T-helper 1 cell (primary cell): ENCODE measurements around the gene CGB8.

Experiments
- DNase-seq, 5 donors: peaks; one replicate each; pipeline ENCODE4 v3.0.0-alpha.2; 2012 to 2020

CGB8 gene

DNA sequence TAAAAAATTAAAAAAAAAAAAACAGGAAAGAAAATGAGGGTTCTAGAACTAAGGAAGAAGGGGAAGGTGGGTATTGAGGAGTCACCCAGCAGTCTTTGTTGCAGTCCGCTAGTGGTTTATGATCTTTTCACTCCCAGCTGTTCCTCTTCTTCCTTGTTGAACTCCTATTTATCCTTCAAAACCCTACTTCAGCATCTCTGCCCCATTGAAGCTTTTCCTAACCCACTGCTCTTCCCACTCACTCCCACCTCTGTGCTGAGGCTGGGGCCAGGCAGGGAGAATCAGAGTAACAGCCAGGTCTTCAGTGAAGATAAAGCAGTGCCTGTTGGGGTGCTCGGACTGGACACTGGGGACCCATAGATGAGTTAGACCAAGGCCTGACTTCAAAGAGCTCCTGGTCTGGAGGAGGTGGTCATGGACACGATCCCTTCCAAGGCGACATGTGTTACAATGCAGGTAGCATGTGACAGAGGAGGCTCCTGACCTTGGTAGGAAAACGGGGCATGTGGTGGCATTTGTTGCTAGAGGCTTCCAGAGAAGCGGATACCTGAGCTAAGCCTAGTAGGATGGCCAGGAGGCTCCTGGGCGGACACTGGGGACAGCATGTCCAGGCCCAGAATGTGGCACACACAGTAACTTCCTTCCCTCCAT lies 43.8 kb downstream of the CGB8 start:
- no peak for DNase-seq

GRCh38 chr19:49004133-49004532 lies 44.8 kb downstream of the CGB8 start:
- DNase-seq: no peak

- DNase-seq: peak; percentile 33 to 66 (median 51)
Observed at GRCh38 chr19:48999481-49000325, 49.2 kb downstream of the CGB8 start.

DNA sequence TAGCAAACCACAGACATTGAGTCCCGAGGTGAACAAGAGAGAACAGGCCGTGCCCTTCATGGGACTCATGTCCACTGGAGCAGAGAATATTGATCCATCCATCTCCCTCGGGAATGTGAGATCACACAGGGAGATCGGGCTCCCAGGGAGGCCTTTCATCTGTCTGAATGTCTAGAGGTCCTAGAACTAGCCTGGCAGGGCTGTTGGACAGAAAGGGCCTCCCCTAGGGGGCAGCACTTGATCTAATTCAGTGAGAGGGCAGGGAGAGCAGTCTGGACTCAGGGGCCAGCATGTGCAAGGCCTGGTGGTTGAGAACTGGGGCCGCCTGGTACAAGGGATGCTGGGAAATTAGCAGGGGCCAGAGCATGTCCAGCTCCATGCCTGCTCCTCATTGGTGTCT lies 50.9 kb downstream of the CGB8 start:
- peak in 2 of 5 donors; percentile 41 to 51 for DNase-seq
